Thoracic aorta (tissue), 2 donors: ENCODE data around the gene MYOCD. TPM values are rescaled to one million over a fixed set of nuclear protein-coding genes. Genes with fewer than 3 reads are reported as not detected.

Source experiments
- ATAC-seq: fragments of 150-250 bp; one replicate; pipeline ENCODE4 v1.8.0; 2017; ENCODE audit warnings: low read depth; ENCODE audit not compliant: insufficient number of reproducible peaks, low FRiP score
- DNase-seq: peaks from one replicate; pipeline ENCODE4 v3.0.0-alpha.2; 2020; ENCODE audit warnings: low spot score
- H3K27ac ChIP-seq, 2 donors: fragments of 200-600 bp; sonication (generic); 1 replicate in 1 of 2; 2 replicates in 1 of 2; pipeline ENCODE4 v1.5.1; 2016; ENCODE audit warnings: mild to moderate bottlenecking in 2 of 2, moderate library complexity in 2 of 2
- H3K27me3 ChIP-seq: fragments of 200-600 bp; sonication (generic); replicated peaks from 2 replicates; pipeline ENCODE4 v1.6.0; 2016; ENCODE audit warnings: mild to moderate bottlenecking; ENCODE audit not compliant: insufficient read depth
- H3K36me3 ChIP-seq: fragments of 200-600 bp; sonication (generic); one replicate; pipeline ENCODE4 v1.5.1; 2016
- H3K4me1 ChIP-seq, 2 donors: fragments of 200-600 bp; sonication (generic); 1 replicate in 1 of 2; 2 replicates in 1 of 2; pipeline versions ENCODE4 v1.5.1 to v1.6.0; 2016; ENCODE audit warnings: low read depth in 2 of 2, mild to moderate bottlenecking in 1 of 2; ENCODE audit not compliant: control insufficient read depth in 1 of 2
- H3K4me3 ChIP-seq: fragments of 200-600 bp; sonication (generic); 2 replicates; pipeline ENCODE4 v1.5.1; 2016; ENCODE audit warnings: mild to moderate bottlenecking
- H3K9me3 ChIP-seq: fragments of 200-600 bp; sonication (generic); 2 replicates; pipeline ENCODE4 v1.5.1; 2016
- total RNA-seq, 2 donors: library from RNA; depleted of rRNA; stranded (reverse); fragments of >200 nt; gene quantifications; one replicate each; pipeline versions ENCODE4 v1.1.0 to v1.2.3, GENCODE V29; 2016
- TF ChIP-seq, protein P1 (sequence below): fragments of 200-600 bp; sonication (generic); IDR thresholded peaks from one replicate; pipeline ENCODE4 v1.5.1; 2019; ENCODE audit warnings: antibody characterized with exemption

MYOCD gene
- total RNA-seq, 2 donors from 2014 or later, result 102 to 113 TPM

DNA sequence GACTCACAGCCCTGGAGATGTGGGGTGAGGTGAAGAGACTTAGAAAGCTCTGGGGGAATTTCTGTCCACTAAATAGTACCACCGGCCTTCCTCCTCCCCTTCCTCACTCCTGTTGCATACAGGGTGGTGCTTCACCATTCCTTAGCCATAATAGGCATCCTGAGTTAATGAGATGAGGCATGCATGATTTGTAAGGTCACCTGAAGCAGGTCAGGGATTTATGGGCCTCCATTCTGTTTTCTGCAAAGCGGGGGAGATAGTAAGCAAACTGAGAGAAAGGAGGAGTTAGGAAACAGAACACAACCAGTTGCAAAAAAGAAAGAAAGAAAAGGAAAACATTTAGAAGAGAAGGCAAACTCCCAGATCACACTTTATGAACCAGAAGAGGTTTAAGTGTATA is 9.3 kb upstream of the MYOCD start:
- DNase-seq (no peak), ATAC-seq (no peak)
- H3K27ac ChIP-seq, result no peak overlapping the region
- no peaks in the 10 kb centered on the region for H3K9me3 ChIP-seq
- H3K36me3 ChIP-seq, result no peaks in the 10 kb centered on the region
- peaks cover 0 to 7% of the 10 kb centered on the region in 2 donors for H3K4me1 ChIP-seq
- no peaks in the 10 kb centered on the region for H3K27me3 ChIP-seq
- H3K4me3 ChIP-seq, result no peak overlapping the region
- TF ChIP-seq, protein P1, sequence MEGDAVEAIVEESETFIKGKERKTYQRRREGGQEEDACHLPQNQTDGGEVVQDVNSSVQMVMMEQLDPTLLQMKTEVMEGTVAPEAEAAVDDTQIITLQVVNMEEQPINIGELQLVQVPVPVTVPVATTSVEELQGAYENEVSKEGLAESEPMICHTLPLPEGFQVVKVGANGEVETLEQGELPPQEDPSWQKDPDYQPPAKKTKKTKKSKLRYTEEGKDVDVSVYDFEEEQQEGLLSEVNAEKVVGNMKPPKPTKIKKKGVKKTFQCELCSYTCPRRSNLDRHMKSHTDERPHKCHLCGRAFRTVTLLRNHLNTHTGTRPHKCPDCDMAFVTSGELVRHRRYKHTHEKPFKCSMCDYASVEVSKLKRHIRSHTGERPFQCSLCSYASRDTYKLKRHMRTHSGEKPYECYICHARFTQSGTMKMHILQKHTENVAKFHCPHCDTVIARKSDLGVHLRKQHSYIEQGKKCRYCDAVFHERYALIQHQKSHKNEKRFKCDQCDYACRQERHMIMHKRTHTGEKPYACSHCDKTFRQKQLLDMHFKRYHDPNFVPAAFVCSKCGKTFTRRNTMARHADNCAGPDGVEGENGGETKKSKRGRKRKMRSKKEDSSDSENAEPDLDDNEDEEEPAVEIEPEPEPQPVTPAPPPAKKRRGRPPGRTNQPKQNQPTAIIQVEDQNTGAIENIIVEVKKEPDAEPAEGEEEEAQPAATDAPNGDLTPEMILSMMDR, result no peak

DNA sequence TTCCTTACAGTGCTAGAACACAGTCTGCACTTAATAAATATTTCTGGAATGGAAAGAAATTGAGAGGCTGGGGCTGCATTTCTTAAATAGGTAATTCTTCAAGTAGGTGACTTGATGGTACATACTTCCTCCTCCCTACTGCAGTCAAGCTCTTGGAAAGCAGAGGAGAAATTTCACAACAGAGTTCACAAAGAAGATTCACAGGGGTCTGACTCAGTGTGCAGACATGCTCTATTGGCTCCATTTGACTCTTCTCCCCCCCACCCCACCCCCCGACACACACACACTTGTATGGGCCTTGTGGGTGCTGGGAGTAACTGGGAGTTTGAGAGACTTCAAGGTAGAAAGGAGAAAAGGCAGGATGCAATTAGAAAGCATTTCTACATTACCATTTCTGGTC is 6.2 kb upstream of the MYOCD start:
- Histone ChIP-seq H3K4me1 (peaks cover 0 to 18% of the 10 kb centered on the region in 2 donors), H3K27ac (no peak overlapping the region), H3K36me3 (no peaks in the 10 kb centered on the region), H3K27me3 (no peaks in the 10 kb centered on the region), H3K4me3 (no peak overlapping the region), H3K9me3 (no peaks in the 10 kb centered on the region)
- TF ChIP-seq, protein P1, result no peak
- ATAC-seq, result no peak
- DNase-seq, result no peak

DNA sequence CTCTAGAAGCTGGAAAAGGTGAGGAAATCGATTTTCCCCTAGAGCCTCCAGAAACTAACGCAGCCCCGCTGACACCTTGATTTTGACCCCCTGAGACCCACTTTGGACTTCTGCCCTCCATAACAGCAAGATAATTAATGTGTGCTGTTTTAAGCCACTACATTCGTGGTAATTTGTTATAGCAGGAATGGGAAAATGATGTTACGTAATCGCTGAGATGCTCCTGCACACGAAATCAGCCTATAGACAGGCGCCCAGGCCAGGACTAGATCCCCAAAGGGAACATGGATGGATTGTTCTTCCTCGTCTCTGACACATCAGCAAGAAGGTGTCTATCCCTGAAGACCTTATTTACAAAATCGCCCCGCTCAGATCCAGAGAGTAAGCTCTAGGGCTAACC is 1.4 kb upstream of the MYOCD start:
- Histone ChIP-seq H3K4me3 (peak overlapping the region; percentile 81), H3K9me3 (no peaks in the 10 kb centered on the region)
- no peak for ATAC-seq

DNA sequence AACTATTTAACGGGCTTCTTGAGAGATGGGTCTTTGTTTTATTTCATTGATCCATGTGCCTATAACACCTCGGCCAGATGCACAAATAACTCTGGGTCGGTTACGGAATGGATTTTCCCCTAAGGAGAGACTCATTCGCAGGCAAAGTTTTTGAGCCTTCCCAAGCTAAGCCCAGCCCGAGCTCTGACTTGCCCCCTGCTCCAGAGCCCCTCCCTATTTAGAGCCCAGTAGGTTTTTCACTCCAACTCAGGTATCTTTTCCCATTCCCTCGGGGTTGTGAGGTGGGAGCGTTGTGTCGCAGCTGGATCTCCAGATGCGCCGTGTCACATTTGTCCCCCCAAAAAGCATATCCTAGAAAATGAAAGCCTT is 812 bp upstream of the MYOCD start:
- H3K9me3 ChIP-seq, result no peaks in the 10 kb centered on the region
- no peaks in the 10 kb centered on the region for H3K27me3 ChIP-seq
- TF ChIP-seq, protein P1, result no peak
- no peaks in the 10 kb centered on the region for H3K36me3 ChIP-seq
- peak overlapping the region; percentile 97 to 98 for H3K27ac ChIP-seq
- H3K4me3 ChIP-seq, result peak overlapping the region; percentile 81
- peaks cover 3 to 38% of the 10 kb centered on the region in 2 donors for H3K4me1 ChIP-seq
- no peak for DNase-seq
- no peak for ATAC-seq

More for the DNA sequence above, 1.4 kb upstream of the MYOCD start:
- H3K4me1 ChIP-seq, result peaks cover 0 to 32% of the 10 kb centered on the region in 2 donors
- TF ChIP-seq, protein P1, result no peak
- no peak for DNase-seq
- H3K27me3 ChIP-seq, result no peaks in the 10 kb centered on the region
- H3K36me3 ChIP-seq, result no peaks in the 10 kb centered on the region
- peak overlapping the region; percentile 97 to 98 for H3K27ac ChIP-seq

DNA sequence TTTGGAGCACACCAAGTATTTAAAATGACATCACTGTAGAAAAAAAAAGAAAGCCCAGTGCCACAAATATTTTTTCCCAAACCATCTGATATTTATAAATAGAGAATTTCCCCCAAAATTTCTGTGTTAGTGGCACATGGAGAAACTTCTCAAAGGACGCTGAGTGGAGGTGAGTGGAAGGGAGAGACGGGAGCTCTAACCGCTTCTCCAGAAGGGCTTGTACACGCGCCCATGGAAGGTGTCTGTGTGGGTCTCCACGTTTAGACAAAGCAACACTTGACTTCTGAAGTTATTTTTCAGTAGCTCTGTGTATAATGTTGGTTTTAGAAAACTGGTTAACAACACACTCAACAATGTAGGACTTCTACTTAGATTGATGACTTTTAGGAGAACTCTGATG is 1.0 kb downstream of the MYOCD start:
- DNase-seq (no peak), ATAC-seq (no peak)
- Histone ChIP-seq H3K9me3 (no peaks in the 10 kb centered on the region), H3K4me3 (peak overlapping the region; percentile 81), H3K27ac (peak overlapping the region; percentile 97 to 98), H3K4me1 (peaks cover 4 to 56% of the 10 kb centered on the region in 2 donors), H3K27me3 (no peaks in the 10 kb centered on the region), H3K36me3 (no peaks in the 10 kb centered on the region)
- TF ChIP-seq, protein P1, result no peak
